ENCODE data around the gene SSPN. TPM values are rescaled to one million over a fixed set of nuclear protein-coding genes. Genes with fewer than 3 reads are reported as not detected.

Gene SSPN
- total and polyA plus RNA-seq, 8 donors: 1.8 to 52.4 (median 11.1) TPM

- TF ChIP-seq CTCF (IDR thresholded peaks at IDR 0.05): no peak
- no peak for TF ChIP-seq POLR2A (IDR thresholded peaks at IDR 0.05)
- no peak for TF ChIP-seq EP300 (IDR thresholded peaks at IDR 0.05)
- peak in 1 of 3 donors; percentile 20 for TF ChIP-seq POLR2AphosphoS5 (IDR thresholded peaks at IDR 0.05)
- H3K27ac ChIP-seq: peak overlapping the region in 2 of 5 donors; percentile 43 to 46
- no peak overlapping the region for H3K4me3 ChIP-seq
- H3K27me3 ChIP-seq: no peaks in the 10 kb centered on the region
- peaks cover 8 to 23% (median 14%) of the 10 kb centered on the region in 4 donors for H3K4me1 ChIP-seq
- H3K9me3 ChIP-seq: no peaks in the 10 kb centered on the region
- no peaks in the 10 kb centered on the region for H3K36me3 ChIP-seq
- intact Hi-C loops (cut with DNase I; ENCODE audit: low total_unique reads): no loop called here
- peak in 1 of 2 donors; percentile 34 for DNase-seq
- WGBS, 5 donors: 45 to 64% (median 61%) methylated on average over 2 of the region's 2 CpGs
These were observed 44.5 kb upstream of the SSPN start for GRCh38 chr12:26150736-26151450.

GRCh38 chr12:26152507-26153102 lies 42.8 kb upstream of the SSPN start:
- Histone ChIP-seq H3K4me3 (no peak overlapping the region), H3K36me3 (no peaks in the 10 kb centered on the region), H3K27ac (peak overlapping the region in 1 of 5 donors; percentile 28), H3K9me3 (no peaks in the 10 kb centered on the region), H3K4me1 (peaks cover 8 to 29% (median 16%) of the 10 kb centered on the region in 4 donors), H3K27me3 (no peaks in the 10 kb centered on the region)
- DNase-seq: no peak
- intact Hi-C loops (cut with DNase I; ENCODE audit: low total_unique reads): no loop called here
- WGBS, 5 donors: 68 to 82% (median 76%) methylated on average over 2 of the region's 2 CpGs
- TF ChIP-seq CTCF (IDR thresholded peaks at IDR 0.05) (no peak), POLR2AphosphoS5 (IDR thresholded peaks at IDR 0.05) (no peak)

DNA sequence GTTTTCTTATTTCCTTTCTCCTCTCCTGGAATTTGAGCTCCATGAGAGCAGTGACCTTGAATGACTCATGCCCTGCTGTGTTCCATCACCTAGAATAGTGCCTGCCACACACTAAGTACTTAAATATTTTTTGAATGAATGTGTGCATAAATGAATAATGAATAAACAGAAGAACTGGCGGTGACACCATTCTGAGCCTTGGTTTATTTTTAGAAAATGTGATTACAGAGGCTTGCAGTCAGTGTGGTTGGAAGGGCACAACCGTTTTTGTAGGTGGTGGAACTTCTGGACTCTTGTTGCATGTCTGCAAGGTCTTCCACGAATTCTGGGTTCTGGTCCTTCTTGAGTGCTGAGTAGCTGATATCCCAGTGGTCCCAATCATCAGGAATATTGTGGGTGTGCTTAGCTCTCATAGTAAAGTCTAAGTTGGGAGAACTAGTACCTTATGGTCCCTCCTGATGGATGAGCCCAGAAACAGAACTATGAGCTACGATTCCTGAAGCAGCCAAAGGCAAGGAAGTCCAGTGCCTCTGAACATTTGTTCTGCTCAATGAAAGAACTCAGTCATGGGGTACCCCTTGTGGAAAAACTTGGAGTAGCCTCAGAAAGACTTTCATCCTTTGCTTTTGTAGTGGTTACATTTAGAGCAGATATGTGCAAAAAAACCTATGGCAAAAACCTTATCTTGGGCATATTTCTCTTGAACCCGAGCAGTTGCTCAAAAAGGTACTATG lies 41.8 kb upstream of the SSPN start:
- WGBS, 5 donors: 34 to 53% (median 42%) methylated on average over 5 of the region's 5 CpGs
- H3K27me3 ChIP-seq: no peaks in the 10 kb centered on the region
- H3K27ac ChIP-seq: peak overlapping the region in 4 of 5 donors; percentile 5 to 61 (median 46)
- DNase-seq: peak in 1 of 2 donors; percentile 49
- intact Hi-C loops (cut with DNase I; ENCODE audit: low total_unique reads): no loop called here
- H3K4me1 ChIP-seq: peaks cover 8 to 29% (median 16%) of the 10 kb centered on the region in 4 donors
- H3K9me3 ChIP-seq: no peaks in the 10 kb centered on the region
- TF ChIP-seq EP300 (IDR thresholded peaks at IDR 0.05) (no peak), CTCF (IDR thresholded peaks at IDR 0.05) (no peak), POLR2A (IDR thresholded peaks at IDR 0.05) (no peak), POLR2AphosphoS5 (IDR thresholded peaks at IDR 0.05) (peak; percentile 34 to 84 (median 50))
- no peak overlapping the region for H3K4me3 ChIP-seq
- H3K36me3 ChIP-seq: no peaks in the 10 kb centered on the region

- Histone ChIP-seq H3K27ac (peak overlapping the region in 2 of 5 donors; percentile 14 to 36), H3K4me1 (peaks cover 8 to 21% (median 16%) of the 10 kb centered on the region in 4 donors), H3K36me3 (no peaks in the 10 kb centered on the region), H3K27me3 (no peaks in the 10 kb centered on the region), H3K9me3 (no peaks in the 10 kb centered on the region), H3K4me3 (no peak overlapping the region)
- DNase-seq: no peak
- intact Hi-C loops (cut with DNase I; ENCODE audit: low total_unique reads): no loop called here
- WGBS, 5 donors: 71 to 75% (median 74%) methylated on average over 17 of the region's 17 CpGs
- TF ChIP-seq POLR2A (IDR thresholded peaks at IDR 0.05): no peak
- no peak for TF ChIP-seq POLR2AphosphoS5 (IDR thresholded peaks at IDR 0.05)
- no peak for TF ChIP-seq CTCF (IDR thresholded peaks at IDR 0.05)
- no peak for TF ChIP-seq EP300 (IDR thresholded peaks at IDR 0.05)
These were observed 39.0 kb upstream of the SSPN start for GRCh38 chr12:26156201-26156871.
